ENCODE results near the gene CFAP43. TPM values are rescaled to one million over a fixed set of nuclear protein-coding genes. Genes with fewer than 3 reads are reported as not detected.

The CFAP43 gene
- total RNA-seq, 1 donor from 2014 or later = not detected

GRCh38 chr10:104216631-104217030 is 15.5 kb downstream of the CFAP43 start:
- no peak for DNase-seq
- Histone ChIP-seq H3K4me1 (no peaks in the 10 kb centered on the region), H3K27me3 (ENCODE audit: low read depth) (peaks cover 16% of the 10 kb centered on the region), H3K9me3 (replicated peaks) (no peaks in the 10 kb centered on the region), H3K27ac (replicated peaks) (no peak overlapping the region), H3K36me3 (no peaks in the 10 kb centered on the region), H3K4me3 (no peak overlapping the region)
- no peak for TF ChIP-seq CTCF (IDR thresholded peaks at IDR 0.05; ENCODE audit: borderline replicate concordance)
- intact Hi-C loops (cut with micrococcal nuclease) = no loop called here

- Histone ChIP-seq H3K27ac (replicated peaks) (no peak overlapping the region), H3K36me3 (no peaks in the 10 kb centered on the region), H3K4me1 (no peaks in the 10 kb centered on the region), H3K4me3 (no peak overlapping the region), H3K9me3 (replicated peaks) (no peaks in the 10 kb centered on the region), H3K27me3 (ENCODE audit: low read depth) (no peaks in the 10 kb centered on the region)
- DNase-seq = no peak
- intact Hi-C loops (cut with micrococcal nuclease) = loop anchor here (2.0 to 10.0 kb wide), 2 partner anchors 155 to 323 kb away; no protein-coding TSS in a partner anchor
- TF ChIP-seq CTCF (IDR thresholded peaks at IDR 0.05; ENCODE audit: borderline replicate concordance) = peak; percentile 69
These were observed 22.5 kb downstream of the CFAP43 start for GRCh38 chr10:104209575-104210198.

- no peak for DNase-seq
- Histone ChIP-seq H3K27me3 (ENCODE audit: low read depth) (no peaks in the 10 kb centered on the region), H3K9me3 (replicated peaks) (no peaks in the 10 kb centered on the region), H3K4me1 (no peaks in the 10 kb centered on the region), H3K4me3 (no peak overlapping the region), H3K36me3 (no peaks in the 10 kb centered on the region), H3K27ac (replicated peaks) (no peak overlapping the region)
- intact Hi-C loops (cut with micrococcal nuclease) = loop anchor here (2.0 to 10.0 kb wide), 2 partner anchors 154 to 322 kb away; no protein-coding TSS in a partner anchor
- TF ChIP-seq CTCF (IDR thresholded peaks at IDR 0.05; ENCODE audit: borderline replicate concordance) = no peak
These were observed 23.4 kb downstream of the CFAP43 start for GRCh38 chr10:104208730-104209129.

- Histone ChIP-seq H3K36me3 (no peaks in the 10 kb centered on the region), H3K27ac (replicated peaks) (no peak overlapping the region), H3K4me3 (no peak overlapping the region), H3K9me3 (replicated peaks) (peaks cover 9% of the 10 kb centered on the region), H3K27me3 (ENCODE audit: low read depth) (no peaks in the 10 kb centered on the region), H3K4me1 (no peaks in the 10 kb centered on the region)
- no peak for DNase-seq
- no peak for TF ChIP-seq CTCF (IDR thresholded peaks at IDR 0.05; ENCODE audit: borderline replicate concordance)
- intact Hi-C loops (cut with micrococcal nuclease) = loop anchor here (10.0 kb wide), 1 partner anchor 147 kb away; no protein-coding TSS in a partner anchor
These were observed 29.9 kb downstream of the CFAP43 start for GRCh38 chr10:104202231-104202630.

- no peaks in the 10 kb centered on the region for H3K4me1 ChIP-seq
- no peak overlapping the region for H3K27ac ChIP-seq (replicated peaks)
- no peak for TF ChIP-seq CTCF (IDR thresholded peaks at IDR 0.05; ENCODE audit: borderline replicate concordance)
- no peak for DNase-seq
- no peaks in the 10 kb centered on the region for H3K36me3 ChIP-seq
- H3K27me3 ChIP-seq (ENCODE audit: low read depth) = no peaks in the 10 kb centered on the region
- H3K9me3 ChIP-seq (replicated peaks) = peaks cover 9% of the 10 kb centered on the region
- intact Hi-C loops (cut with micrococcal nuclease) = loop anchor here (10.0 kb wide), 1 partner anchor 147 kb away; no protein-coding TSS in a partner anchor
- no peak overlapping the region for H3K4me3 ChIP-seq
These were observed 30.5 kb downstream of the CFAP43 start for GRCh38 chr10:104201636-104202035.

Measured in left ventricle myocardium inferior (tissue), 1 donor.